Gastroesophageal sphincter (tissue), 4 donors: Measurements from ENCODE around the gene SNRNP200. TPM values are rescaled to one million over a fixed set of nuclear protein-coding genes. Genes with fewer than 3 reads are reported as not detected.

Experiments used
- ATAC-seq: fragments of 150-250 bp; one replicate; pipeline ENCODE4 v1.9.1; 2016; ENCODE audit warnings: mild to moderate bottlenecking, moderate library complexity
- H3K27ac ChIP-seq, 4 donors: fragments of 200-600 bp; sonication (generic) in 3 of 4; 1 replicate in 3 of 4; 2 replicates in 1 of 4; pipeline ENCODE4 v1.5.1; 2016 to 2019
- H3K27me3 ChIP-seq: fragments of 200-600 bp; sonication (generic); one replicate; pipeline ENCODE4 v1.5.1; 2019
- H3K36me3 ChIP-seq, 2 donors: fragments of 200-600 bp; sonication (generic); one replicate each; pipeline ENCODE4 v1.5.1; 2019; ENCODE audit warnings: control low read depth in 1 of 2
- H3K4me1 ChIP-seq, 3 donors: fragments of 200-600 bp; sonication (generic); 1 replicate in 2 of 3; 2 replicates in 1 of 3; pipeline ENCODE4 v1.5.1; 2016 to 2019; ENCODE audit warnings: control low read depth in 2 of 3
- H3K4me3 ChIP-seq, 2 donors: fragments of 200-600 bp; sonication (generic); one replicate each; pipeline ENCODE4 v1.5.1; 2019; ENCODE audit warnings: mild to moderate bottlenecking in 1 of 2, moderate library complexity in 1 of 2
- H3K9me3 ChIP-seq, 3 donors: fragments of 200-600 bp; sonication (generic); one replicate each; pipeline ENCODE4 v1.5.1; 2017 to 2019; ENCODE audit warnings: control low read depth in 2 of 3
- CTCF ChIP-seq, 4 experiments: fragments of 200-600 bp in 2 of 4; fragments of 450-650 bp in 2 of 4; sonication (generic) in 1 of 4; IDR thresholded peaks; one replicate each; pipeline ENCODE4 v1.5.1; 2017 to 2019; ENCODE audit warnings: antibody characterized with exemption in 4 of 4, mild to moderate bottlenecking in 2 of 4, moderate library complexity in 2 of 4
- EP300 ChIP-seq: sonication (generic); formaldehyde crosslinking; IDR thresholded peaks from one replicate; pipeline ENCODE4 v1.6.1; 2017; ENCODE audit warnings: antibody characterized with exemption, mild to moderate bottlenecking
- POLR2A ChIP-seq, 2 donors: fragments of 450-650 bp; IDR thresholded peaks; one replicate each; pipeline ENCODE4 v1.6.1; 2017; ENCODE audit warnings: antibody characterized with exemption in 2 of 2, mild to moderate bottlenecking in 2 of 2, moderate library complexity in 1 of 2
- POLR2AphosphoS5 ChIP-seq: sonication (generic); formaldehyde crosslinking; IDR thresholded peaks from one replicate; pipeline ENCODE4 v1.6.1; 2017; ENCODE audit warnings: antibody characterized with exemption
- WGBS, 2 donors: methylation state at CpG; one replicate each; pipeline ENCODE4 v1.1.5; 2018; ENCODE audit warnings: low coverage in 1 of 2; 5-methylcytosine and 5-hydroxymethylcytosine counted together
- total RNA-seq, 4 donors: library from RNA; depleted of rRNA; stranded (reverse); fragments of >200 nt; gene quantifications; one replicate each; pipeline ENCODE4 v1.1.0, GENCODE V29; 2016

The SNRNP200 gene
- total RNA-seq, 4 donors from 2014 or later: 63.4 to 108 (median 98.3) TPM

GRCh38 chr2:96323849-96324248 is 18.5 kb upstream of the SNRNP200 start:
- Histone ChIP-seq H3K4me3 (no peak overlapping the region), H3K36me3 (no peaks in the 10 kb centered on the region), H3K27ac (no peak overlapping the region), H3K27me3 (peaks cover 85% of the 10 kb centered on the region), H3K9me3 (no peaks in the 10 kb centered on the region), H3K4me1 (peaks cover 0 to 34% (median 2%) of the 10 kb centered on the region in 3 donors)
- WGBS, 2 donors: 87 to 100% methylated on average over 1 of the region's 1 CpG
- no peak for TF ChIP-seq POLR2A (IDR thresholded peaks at IDR 0.05)
- TF ChIP-seq EP300: no peak
- no peak for TF ChIP-seq POLR2AphosphoS5
- TF ChIP-seq CTCF (IDR thresholded peaks at IDR 0.05): no peak
- no peak for ATAC-seq

- 10 to 23% methylated on average over 7 to 18 of the region's 41 CpGs for WGBS, 2 donors
- no peaks in the 10 kb centered on the region for H3K36me3 ChIP-seq
- H3K4me3 ChIP-seq: peak overlapping the region; percentile 32 to 60
- peaks cover 0 to 33% (median 2%) of the 10 kb centered on the region in 3 donors for H3K4me1 ChIP-seq
- H3K27me3 ChIP-seq: peaks cover 95% of the 10 kb centered on the region
- TF ChIP-seq CTCF (IDR thresholded peaks at IDR 0.05) (no peak), POLR2A (IDR thresholded peaks at IDR 0.05) (no peak), EP300 (no peak), POLR2AphosphoS5 (no peak)
- peak overlapping the region in 3 of 4 donors; percentile 27 to 67 (median 51) for H3K27ac ChIP-seq
- no peaks in the 10 kb centered on the region for H3K9me3 ChIP-seq
- peak; percentile 47 for ATAC-seq
These were observed 15.6 kb upstream of the SNRNP200 start for GRCh38 chr2:96320728-96321622.

GRCh38 chr2:96320326-96320725 is 15.0 kb upstream of the SNRNP200 start:
- Histone ChIP-seq H3K4me1 (peaks cover 0 to 27% (median 2%) of the 10 kb centered on the region in 3 donors), H3K9me3 (no peaks in the 10 kb centered on the region), H3K4me3 (no peak overlapping the region), H3K27ac (no peak overlapping the region), H3K36me3 (no peaks in the 10 kb centered on the region), H3K27me3 (peaks cover 88% of the 10 kb centered on the region)
- ATAC-seq: no peak
- 96 to 100% methylated on average over 1 to 3 of the region's 3 CpGs for WGBS, 2 donors
- TF ChIP-seq EP300 (no peak), CTCF (IDR thresholded peaks at IDR 0.05) (no peak), POLR2AphosphoS5 (no peak), POLR2A (IDR thresholded peaks at IDR 0.05) (no peak)

GRCh38 chr2:96319396-96319795 is 14.1 kb upstream of the SNRNP200 start:
- TF ChIP-seq CTCF (IDR thresholded peaks at IDR 0.05) (no peak), POLR2A (IDR thresholded peaks at IDR 0.05) (no peak), EP300 (no peak), POLR2AphosphoS5 (no peak)
- H3K27me3 ChIP-seq: peaks cover 79% of the 10 kb centered on the region
- no peaks in the 10 kb centered on the region for H3K9me3 ChIP-seq
- H3K36me3 ChIP-seq: no peaks in the 10 kb centered on the region
- no peak for ATAC-seq
- no peak overlapping the region for H3K4me3 ChIP-seq
- no peak overlapping the region for H3K27ac ChIP-seq
- peaks cover 0 to 19% (median 2%) of the 10 kb centered on the region in 3 donors for H3K4me1 ChIP-seq
- WGBS, 2 donors: 71 to 88% methylated on average over 1 of the region's 1 CpG

- no peak overlapping the region for H3K4me3 ChIP-seq
- peaks cover 0 to 19% (median 2%) of the 10 kb centered on the region in 3 donors for H3K4me1 ChIP-seq
- H3K9me3 ChIP-seq: no peaks in the 10 kb centered on the region
- H3K27me3 ChIP-seq: peaks cover 72% of the 10 kb centered on the region
- H3K27ac ChIP-seq: no peak overlapping the region
- TF ChIP-seq EP300 (no peak), CTCF (IDR thresholded peaks at IDR 0.05) (no peak), POLR2AphosphoS5 (no peak), POLR2A (IDR thresholded peaks at IDR 0.05) (no peak)
- no peak for ATAC-seq
- H3K36me3 ChIP-seq: no peaks in the 10 kb centered on the region
- WGBS, 2 donors: 88 to 100% methylated on average over 3 to 4 of the region's 4 CpGs
These were observed 13.4 kb upstream of the SNRNP200 start for GRCh38 chr2:96318723-96319122.
